Immature natural killer cell (primary cell): ENCODE results near the gene ABCA9. TPM values are rescaled to one million over a fixed set of nuclear protein-coding genes. Genes with fewer than 3 reads are reported as not detected.
"Not testable (repeated sequence)": the region's sequence is repeated elsewhere in the genome, so short reads cannot be mapped to it uniquely, and the experiment has no call there.

Experiments
- DNase-seq, 3 donors: peaks; one replicate each; pipeline ENCODE4 v3.0.0; 2022; ENCODE audit warnings: mixed read lengths in 1 of 3
- H3K27ac Mint-ChIP-seq, 6 donors: one replicate each; pipeline ENCODE4 v1.8.0; 2020; ENCODE audit warnings: mixed read lengths in 6 of 6, mild to moderate bottlenecking in 5 of 6, inconsistent platforms in 4 of 6, moderate library complexity in 3 of 6
- H3K27me3 Mint-ChIP-seq, 3 donors: one replicate each; pipeline ENCODE4 v1.8.0; 2020 to 2021; ENCODE audit warnings: low read depth in 3 of 3, mild to moderate bottlenecking in 3 of 3, mixed read lengths in 3 of 3, moderate library complexity in 3 of 3, inconsistent platforms in 1 of 3
- H3K36me3 Mint-ChIP-seq, 3 donors: one replicate each; pipeline ENCODE4 v1.8.0; 2020; ENCODE audit warnings: mixed read lengths in 3 of 3, inconsistent platforms in 2 of 3, mild to moderate bottlenecking in 2 of 3
- H3K4me1 Mint-ChIP-seq, 2 donors: one replicate each; pipeline ENCODE4 v1.8.0; 2020; ENCODE audit warnings: inconsistent platforms in 2 of 2, mild to moderate bottlenecking in 2 of 2, mixed read lengths in 2 of 2, moderate library complexity in 1 of 2
- H3K4me3 Mint-ChIP-seq, 5 donors: one replicate each; pipeline ENCODE4 v1.8.0; 2020; ENCODE audit warnings: mild to moderate bottlenecking in 5 of 5, mixed read lengths in 5 of 5, inconsistent platforms in 3 of 5, moderate library complexity in 3 of 5
- H3K9me3 Mint-ChIP-seq, 6 donors: one replicate each; pipeline ENCODE4 v1.8.0; 2020; ENCODE audit warnings: mild to moderate bottlenecking in 6 of 6, mixed read lengths in 6 of 6, inconsistent platforms in 4 of 6, moderate library complexity in 3 of 6
- polyA plus RNA-seq, 3 donors: library from polyadenylated mRNA; unstranded; fragments of 300-500 nt; fragmentation: Illumina TruSeq; gene quantifications; one replicate each; pipeline ENCODE4 v1.2.3, GENCODE V29; 2021

ABCA9 gene
- polyA plus RNA-seq, 3 donors from 2014 or later, result 0.47 TPM; not detected in 2

- Mint-ChIP-seq H3K4me3 (no peak overlapping the region), H3K36me3 (no peaks in the 10 kb centered on the region), H3K9me3 (no peaks in the 10 kb centered on the region), H3K27ac (no peak overlapping the region), H3K4me1 (peaks cover 27 to 28% of the 10 kb centered on the region in 2 donors), H3K27me3 (peaks cover 0 to 5% (median 0%) of the 10 kb centered on the region in 3 donors)
- DNase-seq, result no peak
Measured at GRCh38 chr17:69045646-69046045, 15.1 kb downstream of the ABCA9 start.

- Mint-ChIP-seq H3K36me3 (no peaks in the 10 kb centered on the region), H3K27me3 (peaks cover 0 to 5% (median 2%) of the 10 kb centered on the region in 3 donors), H3K4me3 (no peak overlapping the region), H3K27ac (no peak overlapping the region), H3K9me3 (no peaks in the 10 kb centered on the region), H3K4me1 (peaks cover 25 to 26% of the 10 kb centered on the region in 2 donors)
- DNase-seq, result no peak
Measured at GRCh38 chr17:69044371-69044770, 16.4 kb downstream of the ABCA9 start.

DNA sequence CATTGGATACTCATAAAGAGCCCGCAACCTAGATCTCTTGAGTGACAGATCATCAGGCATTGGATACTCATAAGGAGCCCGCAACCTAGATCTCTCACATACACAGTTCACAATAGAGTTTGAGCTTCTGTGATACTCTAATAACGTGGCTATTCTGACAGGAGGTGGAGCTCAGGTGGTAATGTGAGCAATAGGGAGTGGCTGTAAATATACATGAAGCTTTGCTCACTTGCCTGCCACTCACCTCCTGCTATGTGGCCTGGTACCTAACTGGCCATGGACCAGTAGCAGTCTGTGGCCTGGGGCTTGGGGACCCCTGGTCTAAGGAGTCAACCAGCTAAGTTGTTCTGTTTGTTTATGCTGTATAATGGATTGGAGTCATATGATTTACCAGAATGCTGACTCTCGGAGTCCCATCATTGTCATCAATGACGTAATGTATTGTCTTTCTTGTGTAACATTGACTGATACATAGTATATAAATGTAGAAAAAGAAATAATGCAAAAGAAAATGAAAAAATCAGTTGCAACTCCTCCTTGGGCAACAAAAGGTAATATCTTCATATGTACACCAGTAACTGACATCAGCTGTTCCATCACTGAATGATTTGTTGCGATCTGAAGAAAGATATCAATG, 17.5 kb downstream of the ABCA9 start:
- peaks cover 0 to 3% (median 0%) of the 10 kb centered on the region in 6 donors for H3K9me3 Mint-ChIP-seq
- no peak overlapping the region for H3K27ac Mint-ChIP-seq
- peaks cover 2 to 5% (median 3%) of the 10 kb centered on the region in 3 donors for H3K27me3 Mint-ChIP-seq

GRCh38 chr17:69042308-69042707, 18.4 kb downstream of the ABCA9 start:
- peaks cover 2 to 5% (median 5%) of the 10 kb centered on the region in 3 donors for H3K27me3 Mint-ChIP-seq

More for the DNA sequence above, 17.5 kb downstream of the ABCA9 start:
- DNase-seq, result no peak
- Mint-ChIP-seq H3K4me1 (peaks cover 13 to 16% of the 10 kb centered on the region in 2 donors), H3K36me3 (peaks cover 0 to 3% (median 0%) of the 10 kb centered on the region in 3 donors), H3K4me3 (no peak overlapping the region)

GRCh38 chr17:69031839-69032238, 28.9 kb downstream of the ABCA9 start:
- DNase-seq, result no peak
- H3K27me3 Mint-ChIP-seq, result peaks cover 0 to 10% (median 2%) of the 10 kb centered on the region in 3 donors
- no peaks in the 10 kb centered on the region for H3K4me1 Mint-ChIP-seq
- H3K27ac Mint-ChIP-seq, result no peak overlapping the region
- H3K36me3 Mint-ChIP-seq, result peaks cover 0 to 7% (median 3%) of the 10 kb centered on the region in 3 donors
- H3K4me3 Mint-ChIP-seq, result no peak overlapping the region
- peaks cover 4 to 9% (median 5%) of the 10 kb centered on the region in 6 donors for H3K9me3 Mint-ChIP-seq

More at GRCh38 chr17:69042308-69042707, 18.4 kb downstream of the ABCA9 start:
- Mint-ChIP-seq H3K36me3 (peaks cover 2 to 5% (median 3%) of the 10 kb centered on the region in 3 donors), H3K27ac (no peak overlapping the region), H3K4me3 (no peak overlapping the region), H3K9me3 (peaks cover 0 to 6% (median 4%) of the 10 kb centered on the region in 6 donors), H3K4me1 (peaks cover 4 to 6% of the 10 kb centered on the region in 2 donors)
- DNase-seq, result no peak

DNA sequence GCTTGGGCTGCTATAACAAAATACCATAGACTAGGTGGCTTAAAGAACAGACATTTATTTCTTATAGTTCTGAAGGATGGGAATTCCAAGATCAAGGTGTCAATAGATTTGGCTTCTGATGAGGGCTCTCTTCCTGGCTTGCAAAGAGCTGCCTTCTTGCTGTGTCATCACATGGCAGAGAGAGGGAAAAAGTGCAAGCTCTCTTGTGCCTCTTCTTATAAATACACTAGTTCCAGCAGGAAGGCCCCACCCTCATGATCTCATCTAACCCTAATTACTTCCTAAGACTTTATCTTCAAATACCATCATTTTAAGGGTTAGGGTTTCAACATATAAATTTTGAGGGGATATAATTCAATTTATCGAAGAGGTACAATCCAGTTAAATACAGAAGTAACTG, 30.6 kb downstream of the ABCA9 start:
- Mint-ChIP-seq H3K4me3 (no peak overlapping the region), H3K27me3 (peaks cover 0 to 4% (median 2%) of the 10 kb centered on the region in 3 donors), H3K9me3 (no peaks in the 10 kb centered on the region), H3K36me3 (no peaks in the 10 kb centered on the region), H3K27ac (no peak overlapping the region), H3K4me1 (no peaks in the 10 kb centered on the region)
- no peak for DNase-seq

DNA sequence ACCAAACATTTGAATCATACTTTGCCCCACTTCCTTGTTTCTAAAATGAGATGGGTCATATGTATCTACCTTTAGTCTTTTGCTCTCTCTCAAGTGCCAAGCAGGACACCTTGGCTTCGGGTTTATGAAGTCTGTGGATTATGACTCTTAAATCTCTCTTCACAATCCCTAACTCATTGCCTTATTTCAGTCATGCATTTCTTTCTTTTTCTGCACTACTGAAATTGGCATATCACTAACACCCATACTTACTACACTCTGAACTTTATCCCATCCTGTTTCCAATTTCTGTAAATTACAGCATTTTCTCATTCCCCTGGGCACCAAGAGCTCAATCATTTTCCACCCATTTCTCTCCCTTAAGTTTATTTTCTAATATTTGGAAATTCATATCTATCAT, 42.0 kb downstream of the ABCA9 start:
- Mint-ChIP-seq H3K27ac (no peak overlapping the region), H3K36me3 (no peaks in the 10 kb centered on the region), H3K27me3 (peaks cover 0 to 9% (median 2%) of the 10 kb centered on the region in 3 donors), H3K4me1 (no peaks in the 10 kb centered on the region), H3K4me3 (no peak overlapping the region), H3K9me3 (peaks cover 0 to 2% (median 0%) of the 10 kb centered on the region in 6 donors)
- no peak for DNase-seq

GRCh38 chr17:69018022-69018615, 42.6 kb downstream of the ABCA9 start:
- Mint-ChIP-seq H3K9me3 (peaks cover 0 to 2% (median 0%) of the 10 kb centered on the region in 6 donors), H3K27me3 (peaks cover 0 to 9% (median 2%) of the 10 kb centered on the region in 3 donors), H3K36me3 (no peaks in the 10 kb centered on the region), H3K4me3 (no peak overlapping the region), H3K4me1 (no peaks in the 10 kb centered on the region), H3K27ac (no peak overlapping the region)
- no peak for DNase-seq

- Mint-ChIP-seq H3K36me3 (no peaks in the 10 kb centered on the region), H3K9me3 (peaks cover 0 to 4% (median 0%) of the 10 kb centered on the region in 6 donors), H3K4me3 (no peak overlapping the region), H3K4me1 (no peaks in the 10 kb centered on the region), H3K27ac (no peak overlapping the region), H3K27me3 (peaks cover 0 to 11% (median 2%) of the 10 kb centered on the region in 3 donors)
- DNase-seq, result no peak
Measured at GRCh38 chr17:69015631-69016030, 45.1 kb downstream of the ABCA9 start.

- H3K4me3 Mint-ChIP-seq, result no peak overlapping the region
- H3K27ac Mint-ChIP-seq, result no peak overlapping the region
- H3K36me3 Mint-ChIP-seq, result no peaks in the 10 kb centered on the region
Measured at GRCh38 chr17:69012895-69013805, 47.6 kb downstream of the ABCA9 start.

GRCh38 chr17:69009930-69010329, 50.8 kb downstream of the ABCA9 start:
- Mint-ChIP-seq H3K4me1 (no peaks in the 10 kb centered on the region), H3K27me3 (peaks cover 1 to 13% (median 4%) of the 10 kb centered on the region in 3 donors), H3K36me3 (peaks cover 0 to 7% (median 0%) of the 10 kb centered on the region in 3 donors), H3K27ac (no peak overlapping the region), H3K4me3 (no peak overlapping the region), H3K9me3 (peaks cover 0 to 5% (median 0%) of the 10 kb centered on the region in 6 donors)
- no peak for DNase-seq

More at GRCh38 chr17:69012895-69013805, 47.6 kb downstream of the ABCA9 start:
- Mint-ChIP-seq H3K27me3 (peaks cover 0 to 6% (median 0%) of the 10 kb centered on the region in 3 donors), H3K9me3 (peaks cover 0 to 2% (median 0%) of the 10 kb centered on the region in 6 donors), H3K4me1 (no peaks in the 10 kb centered on the region)
- DNase-seq, result no peak

GRCh38 chr17:69004759-69005158, 56.0 kb downstream of the ABCA9 start:
- not testable (repeated sequence) for H3K27me3 Mint-ChIP-seq, H3K4me1 Mint-ChIP-seq, H3K9me3 Mint-ChIP-seq, DNase-seq, H3K27ac Mint-ChIP-seq, H3K4me3 Mint-ChIP-seq, H3K36me3 Mint-ChIP-seq

DNA sequence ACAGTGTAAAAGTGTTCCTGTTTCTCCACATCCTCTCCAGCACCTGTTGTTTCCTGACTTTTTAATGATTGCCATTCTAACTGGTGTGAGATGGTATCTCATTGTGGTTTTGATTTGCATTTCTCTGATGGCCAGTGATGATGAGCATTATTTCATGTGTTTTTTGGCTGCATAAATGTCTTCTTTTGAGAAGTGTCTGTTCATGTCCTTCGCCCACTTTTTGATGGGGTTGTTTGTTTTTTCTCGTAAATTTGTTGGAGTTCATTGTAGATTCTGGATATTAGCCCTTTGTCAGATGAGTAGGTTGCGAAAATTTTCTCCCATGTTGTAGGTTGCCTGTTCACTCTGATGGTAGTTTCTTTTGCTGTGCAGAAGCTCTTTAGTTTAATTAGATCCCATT, 61.0 kb downstream of the ABCA9 start:
- not testable (repeated sequence) for H3K27ac Mint-ChIP-seq, H3K36me3 Mint-ChIP-seq, H3K9me3 Mint-ChIP-seq, H3K27me3 Mint-ChIP-seq, DNase-seq, H3K4me1 Mint-ChIP-seq, H3K4me3 Mint-ChIP-seq
